HG03342 (cell line): ENCODE data around the gene HERPUD2.
"Not testable (repeated sequence)": the region's sequence is repeated elsewhere in the genome, so short reads cannot be mapped to it uniquely, and the experiment has no call there.

ENCODE experiments used
- ATAC-seq: cut with Tn5 transposase; IDR thresholded peaks from one replicate; pipeline ENCODE4 v1.9.1; 2021; ENCODE audit warnings: mild to moderate bottlenecking, moderate library complexity; ENCODE audit not compliant: unreplicated experiment

HERPUD2 gene

DNA sequence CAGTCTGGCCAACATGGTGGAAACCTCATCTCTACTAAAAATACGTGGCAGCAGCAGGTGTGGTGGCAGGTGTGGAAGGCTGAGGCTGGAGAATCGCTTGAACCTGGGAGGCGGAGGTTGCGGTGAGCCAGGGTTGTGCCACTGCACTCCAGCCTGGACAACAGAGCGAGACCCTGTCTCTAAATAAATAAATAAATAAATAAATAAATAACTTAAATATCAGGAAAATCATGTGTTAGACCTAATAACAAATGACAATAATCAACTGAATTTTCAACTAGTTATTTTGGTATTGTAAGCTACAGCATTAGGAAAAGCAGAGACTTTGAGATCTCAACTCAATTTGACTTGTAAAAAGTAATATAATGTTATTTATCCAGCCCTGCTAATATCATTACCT, 9.2 kb downstream of the HERPUD2 start:
- no peak for ATAC-seq

DNA sequence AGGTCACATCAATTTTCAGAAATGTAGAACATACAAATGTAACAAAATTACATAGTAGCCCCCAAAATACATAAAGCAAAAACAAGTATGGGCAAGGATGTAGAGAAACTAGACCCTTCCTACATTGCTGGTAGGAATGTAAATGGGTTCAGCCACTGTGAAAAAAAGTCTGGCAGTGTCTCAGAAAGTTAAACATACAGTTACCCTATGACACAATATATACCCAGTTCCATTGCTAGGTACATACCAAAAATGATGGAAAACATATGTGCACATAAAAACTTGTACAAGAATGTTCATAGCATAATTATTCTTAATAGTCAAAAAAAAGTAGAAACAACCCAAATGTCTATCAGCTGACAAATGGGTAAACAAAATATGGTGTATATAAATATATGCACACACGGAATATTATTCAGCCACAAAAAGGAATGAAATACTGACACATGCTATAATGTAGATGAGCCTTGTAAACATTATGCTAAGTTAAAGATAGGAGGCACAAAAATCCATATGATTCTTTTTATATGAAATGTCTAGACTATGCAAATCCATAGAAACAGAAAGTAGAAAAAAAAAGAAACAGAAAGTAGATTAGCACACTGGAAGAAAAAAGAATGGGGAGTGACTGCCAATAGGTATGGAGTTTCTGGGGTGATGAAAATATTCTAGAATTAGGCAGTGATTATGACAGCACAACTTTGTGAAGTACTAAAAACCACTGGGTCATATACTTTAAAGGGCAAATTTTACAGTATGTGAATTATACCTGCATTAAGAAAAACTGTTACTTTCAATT, 13.5 kb downstream of the HERPUD2 start:
- ATAC-seq = peak; percentile 74

DNA sequence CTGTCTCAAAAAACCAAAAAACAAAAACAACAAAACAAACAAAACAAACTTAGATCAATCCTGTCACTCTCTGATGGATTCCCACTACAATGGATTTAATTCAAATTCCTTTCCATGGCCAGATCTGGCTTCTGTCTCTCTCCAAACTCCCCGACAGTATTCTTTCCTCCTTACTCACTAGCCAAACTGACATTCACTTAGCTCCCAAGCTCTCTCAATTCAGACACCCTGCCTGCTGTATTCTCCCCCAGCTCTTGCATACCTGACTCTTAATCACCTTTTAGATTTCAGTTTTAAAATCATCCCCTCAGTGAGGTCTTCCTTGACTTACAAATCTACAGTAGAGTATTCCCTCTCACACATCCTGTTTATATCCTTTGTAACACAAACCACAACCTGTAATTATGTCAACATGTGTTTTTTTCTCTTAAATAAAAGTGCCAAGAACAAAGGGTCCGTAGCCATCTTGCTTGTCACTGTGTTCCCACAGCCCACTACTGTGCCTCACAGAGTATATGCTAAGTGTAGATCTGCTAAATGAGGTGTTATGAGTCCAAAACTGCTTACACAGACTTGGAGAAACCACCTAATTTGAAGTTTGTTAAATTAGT, 14.4 kb downstream of the HERPUD2 start:
- ATAC-seq = no peak

DNA sequence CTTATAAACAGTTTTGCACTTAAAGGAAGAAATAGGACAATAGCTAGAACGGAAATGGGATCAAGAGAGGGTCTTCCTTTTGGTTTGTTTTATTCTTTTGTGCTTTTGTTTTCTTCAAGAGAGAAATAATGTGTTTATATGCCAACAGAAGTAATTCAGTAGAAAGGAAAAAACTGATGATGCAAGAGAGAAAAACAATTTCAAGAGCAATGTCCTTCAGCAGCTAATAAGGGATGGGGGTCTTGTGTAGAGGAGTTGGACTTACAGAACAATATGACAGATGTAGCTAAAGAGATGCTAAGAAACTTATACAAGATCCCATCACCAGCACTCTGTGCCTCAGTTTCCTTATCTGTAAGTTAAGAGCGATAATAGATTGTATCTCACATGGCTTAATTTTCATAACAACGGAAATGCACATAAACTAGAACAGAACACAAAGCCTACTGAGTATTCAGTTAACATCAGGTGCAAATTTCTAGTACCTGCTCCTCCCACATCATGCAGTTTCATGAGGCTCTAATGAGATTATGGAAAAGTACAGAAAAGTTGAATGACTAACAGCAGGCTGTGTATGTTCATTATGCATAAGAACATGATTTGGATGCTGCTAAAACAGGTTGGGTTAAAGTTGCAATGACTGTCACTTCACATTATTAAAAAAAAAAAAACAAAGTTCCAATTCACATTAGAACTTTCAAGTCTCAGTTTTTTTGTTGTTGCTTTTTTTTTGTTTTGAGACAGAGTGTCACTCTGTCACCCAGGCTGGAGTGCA, 17.2 kb downstream of the HERPUD2 start:
- no peak for ATAC-seq

DNA sequence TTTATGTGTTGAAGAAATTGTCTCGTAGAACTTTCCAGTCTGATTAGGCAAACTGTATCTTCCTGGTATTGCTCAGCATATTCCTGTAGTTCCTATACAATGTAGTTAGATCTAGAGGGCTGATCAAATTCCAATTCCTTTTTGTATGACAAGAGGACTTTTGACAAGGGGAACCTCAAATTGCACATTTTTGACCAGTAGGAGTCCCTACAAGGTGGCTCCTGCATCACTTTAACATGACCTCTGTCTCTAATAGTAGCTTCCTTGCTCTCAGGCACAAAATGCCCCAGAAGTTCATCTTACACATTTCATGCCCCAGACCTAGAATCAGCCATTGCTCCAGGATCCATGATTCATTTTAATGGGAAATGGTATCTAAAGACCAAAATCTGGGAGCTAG, 18.7 kb downstream of the HERPUD2 start:
- no peak for ATAC-seq

DNA sequence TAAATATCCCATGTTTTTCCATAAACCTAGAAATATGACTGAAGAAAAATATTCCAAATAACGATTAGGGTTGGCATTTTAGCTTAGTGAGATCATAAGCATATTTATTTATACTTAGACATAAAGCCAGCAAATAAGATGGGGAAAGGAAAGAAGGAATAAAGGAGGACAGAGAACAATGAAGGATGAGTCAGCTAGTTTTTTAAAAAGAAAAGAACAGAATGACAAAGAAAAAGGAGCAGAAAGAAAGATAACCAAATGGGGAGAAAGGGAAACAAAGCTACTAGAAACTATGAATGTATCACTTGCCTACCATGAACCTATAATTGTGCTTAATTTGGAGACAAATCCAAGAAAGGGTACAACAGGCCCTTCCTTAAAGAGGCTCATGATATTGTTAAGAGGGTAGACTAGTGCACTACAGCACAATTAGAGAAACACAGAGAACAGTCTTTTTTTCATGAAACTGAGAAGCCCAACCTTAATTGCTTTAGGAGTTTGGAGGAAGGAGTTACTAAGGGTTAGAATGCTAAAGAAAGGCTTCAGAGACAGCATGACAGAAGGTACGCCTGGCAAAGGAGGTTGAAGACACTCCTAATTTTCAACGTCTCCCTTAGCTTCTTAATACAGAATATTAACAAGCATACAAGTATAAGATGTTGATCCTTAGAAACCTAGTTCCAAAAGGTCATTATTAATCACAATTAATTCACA, 23.9 kb downstream of the HERPUD2 start:
- ATAC-seq = no peak

DNA sequence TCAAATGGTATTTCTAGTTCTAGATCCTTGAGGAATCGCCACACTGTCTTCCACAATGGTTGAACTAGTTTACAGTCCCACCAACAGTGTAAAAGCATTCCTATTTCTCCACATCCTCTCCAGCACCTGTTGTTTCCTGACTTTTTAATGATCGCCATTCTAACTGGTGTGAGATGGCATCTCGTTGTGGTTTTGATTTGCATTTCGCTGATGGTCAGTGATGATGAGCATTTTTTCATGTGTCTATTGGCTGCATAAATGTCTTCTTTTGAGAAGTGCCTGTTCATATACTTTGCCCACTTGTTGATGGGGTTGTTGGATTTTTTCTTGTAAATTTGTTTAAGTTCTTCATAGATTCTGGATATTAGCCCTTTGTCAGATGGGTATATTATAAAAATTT, 34.5 kb downstream of the HERPUD2 start:
- ATAC-seq = not testable (repeated sequence)

DNA sequence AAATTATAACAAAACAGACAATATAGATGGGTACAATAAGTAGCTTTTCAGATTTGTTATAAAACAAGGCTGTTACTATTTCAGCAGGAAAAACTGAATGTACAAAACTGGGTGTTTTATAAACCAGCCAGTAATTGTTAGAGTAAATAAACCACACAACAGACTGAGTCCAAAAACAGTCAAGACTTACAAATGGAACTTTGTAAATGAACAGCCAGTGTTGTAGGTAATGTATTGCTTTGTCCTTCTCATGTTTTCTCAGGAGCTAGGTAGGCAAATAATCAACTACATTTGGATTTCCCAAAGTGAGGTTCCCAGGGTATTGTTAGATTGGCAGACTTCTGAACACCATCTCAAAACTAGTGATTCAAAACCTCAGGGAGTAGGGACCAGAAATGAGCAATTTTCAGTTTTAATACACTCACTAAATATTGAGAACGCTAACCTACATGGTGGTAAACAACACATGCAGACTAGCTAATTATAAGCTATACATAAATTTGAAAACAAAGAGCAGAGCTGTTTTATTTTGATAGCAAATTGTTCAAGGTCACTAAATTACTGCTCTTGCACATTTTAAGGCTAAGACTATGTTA, 36.2 kb downstream of the HERPUD2 start:
- ATAC-seq = peak; percentile 44

DNA sequence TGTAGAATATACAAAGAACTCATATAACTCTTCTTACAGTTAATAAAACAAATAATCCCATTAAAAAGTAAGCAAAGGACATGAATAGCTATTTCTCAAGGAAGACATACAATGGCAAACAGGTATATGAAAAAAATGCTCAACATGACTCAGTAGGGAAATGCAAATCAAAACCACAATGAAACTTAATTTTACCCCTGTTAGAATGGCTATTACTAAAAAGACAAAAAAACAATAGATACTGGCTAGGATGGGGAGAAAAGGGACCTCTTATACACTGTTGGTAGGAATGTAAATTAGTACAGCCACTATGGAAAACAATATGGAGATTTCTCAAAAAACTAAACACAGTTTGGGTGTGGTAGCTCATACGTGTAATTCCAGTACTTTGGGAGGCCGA, 37.8 kb downstream of the HERPUD2 start:
- no peak for ATAC-seq

DNA sequence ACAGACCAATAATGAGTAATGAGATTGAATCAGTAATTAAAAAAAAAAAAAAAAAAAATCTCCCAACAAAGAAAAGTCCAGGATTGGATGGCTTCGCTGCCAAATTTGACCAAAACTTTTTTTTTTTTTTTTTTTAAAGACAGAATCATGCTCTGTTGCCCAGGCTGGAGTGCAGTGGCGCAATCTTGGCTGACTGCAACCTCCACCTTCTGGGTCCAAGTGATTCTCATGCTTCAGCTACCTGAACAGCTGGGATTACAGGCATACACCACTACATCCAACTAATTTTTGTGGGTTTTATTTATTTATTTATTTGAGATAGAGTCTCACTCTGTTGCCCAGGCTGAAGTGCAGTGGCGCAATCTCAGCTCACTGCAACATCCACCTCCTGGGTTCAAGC, 40.4 kb downstream of the HERPUD2 start:
- ATAC-seq = not testable (repeated sequence)

DNA sequence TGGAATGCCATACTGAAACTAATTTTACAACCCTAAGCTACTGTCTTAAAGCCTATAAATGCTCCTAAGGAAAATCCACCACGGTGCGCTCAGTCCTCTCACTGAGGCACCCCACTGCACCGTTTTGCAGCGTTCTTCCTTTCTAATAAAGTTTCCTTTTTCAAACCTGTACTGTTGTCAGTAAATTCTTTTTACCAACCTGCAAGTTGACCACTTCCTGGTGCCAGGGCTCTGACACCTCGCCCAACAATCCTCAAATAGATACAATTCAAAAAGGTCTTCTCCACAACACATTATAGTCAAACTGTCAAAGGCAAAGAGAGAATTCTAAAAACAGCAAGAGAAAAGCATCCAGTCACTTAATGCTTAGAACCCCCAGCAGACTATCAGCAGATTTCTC, 42.8 kb downstream of the HERPUD2 start:
- no peak for ATAC-seq

DNA sequence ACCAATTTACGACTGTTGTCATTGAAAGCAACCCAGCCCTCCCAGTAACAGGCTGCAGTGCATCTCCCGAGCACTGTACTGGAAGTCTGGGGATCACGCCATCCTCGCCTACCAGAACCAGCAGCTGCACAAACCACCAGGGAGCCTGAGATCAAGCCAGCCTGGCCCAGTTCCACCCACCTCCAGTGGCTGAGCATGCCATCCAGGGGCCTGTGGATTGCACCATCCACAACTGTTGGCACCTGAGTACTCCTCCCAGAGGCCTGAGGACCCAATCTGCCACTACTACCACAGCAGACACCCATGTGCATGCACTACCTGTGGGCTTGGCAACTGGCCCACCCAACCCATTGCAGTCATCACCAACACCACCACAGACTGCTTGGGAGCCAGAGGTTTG, 44.2 kb downstream of the HERPUD2 start:
- ATAC-seq = no peak

DNA sequence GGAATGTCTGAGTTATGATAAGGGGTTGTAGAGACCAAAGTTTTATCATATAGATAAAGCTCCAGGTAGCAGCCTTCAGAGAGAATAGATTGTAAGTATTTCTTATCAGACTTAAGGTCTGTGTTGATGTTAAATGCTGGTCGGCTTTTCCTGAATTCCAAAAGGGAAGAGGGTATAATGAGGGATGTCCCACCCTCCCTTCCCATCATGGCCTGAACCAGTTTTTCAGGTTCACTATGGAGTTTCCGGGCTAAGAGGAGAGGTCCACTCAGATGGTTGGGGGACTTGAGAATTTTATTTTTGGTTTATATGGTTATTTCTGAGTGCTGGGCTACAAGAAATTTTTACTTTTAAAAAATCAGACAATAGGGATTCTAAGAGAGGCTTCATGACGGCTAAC, 45.2 kb downstream of the HERPUD2 start:
- no peak for ATAC-seq

DNA sequence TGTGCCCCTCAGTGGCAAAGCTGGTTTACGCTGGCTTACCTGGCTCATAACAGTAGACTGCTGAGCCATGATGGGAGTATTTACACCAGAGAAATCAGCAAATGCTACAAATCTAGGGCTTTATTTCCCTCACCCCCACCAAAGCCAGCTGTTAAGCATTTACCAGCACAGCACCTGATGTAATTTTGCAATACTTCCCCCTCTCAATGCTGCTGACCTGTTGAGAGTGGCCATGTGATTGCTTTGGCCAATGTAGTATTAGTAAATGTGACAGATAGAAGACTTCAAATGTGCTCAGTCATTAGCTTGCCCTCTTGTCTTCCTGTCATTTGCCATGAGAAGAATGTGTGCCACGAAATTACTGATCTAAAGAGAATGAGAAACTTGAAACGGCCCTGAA, 46.6 kb downstream of the HERPUD2 start:
- no peak for ATAC-seq

DNA sequence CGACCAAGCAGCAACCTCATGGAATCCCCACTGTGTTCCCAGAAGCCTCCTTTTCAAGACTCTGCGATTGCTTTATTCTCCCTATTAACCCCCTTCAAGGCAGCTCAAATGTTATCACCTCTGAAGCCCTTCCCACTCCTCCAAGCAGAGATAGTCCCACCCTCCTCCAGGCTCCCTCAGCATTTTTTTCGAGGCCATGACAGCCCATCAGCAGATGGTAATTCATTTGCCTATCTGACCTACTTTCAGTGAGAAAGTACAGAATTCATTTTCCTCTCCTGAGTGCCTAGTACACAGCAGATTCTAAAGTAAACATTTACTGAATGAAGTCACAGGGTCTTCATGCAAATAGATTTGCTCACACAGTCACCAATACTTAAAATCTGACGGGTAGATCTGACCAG, 47.8 kb downstream of the HERPUD2 start:
- ATAC-seq = no peak

DNA sequence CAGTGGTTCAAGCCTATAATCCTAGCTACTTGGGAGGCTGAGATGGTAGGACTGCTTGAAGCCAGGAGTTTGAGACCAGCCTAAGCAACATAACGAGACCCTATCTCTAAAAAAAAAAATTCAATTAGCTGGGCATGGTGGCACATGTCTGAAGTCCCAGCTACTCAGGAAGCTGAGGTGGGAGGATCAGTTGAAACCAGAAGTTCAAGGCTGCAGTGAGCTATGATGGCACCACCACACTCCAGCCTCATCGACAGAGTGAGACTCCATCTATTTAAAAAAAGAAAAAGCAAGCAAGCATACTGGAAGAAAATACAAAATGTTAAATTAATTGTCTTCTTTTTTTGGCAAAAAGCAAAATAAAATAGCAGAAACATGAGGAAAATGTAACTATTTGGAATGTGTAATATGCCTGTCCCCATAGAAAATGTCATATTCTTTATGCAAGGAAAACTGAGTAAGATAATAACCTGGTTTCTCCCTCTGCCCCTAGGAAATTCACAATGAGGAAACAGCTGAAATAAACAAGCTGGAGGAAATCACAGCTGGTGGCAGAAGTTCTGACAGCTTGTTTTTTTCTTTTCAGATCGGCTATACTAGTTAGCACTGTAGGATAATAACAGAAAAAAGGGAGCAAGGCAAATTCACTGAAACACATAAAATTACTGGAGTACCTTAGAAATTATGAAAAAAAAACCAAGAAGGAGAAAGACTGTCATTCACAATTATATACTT, 48.5 kb downstream of the HERPUD2 start:
- no peak for ATAC-seq

DNA sequence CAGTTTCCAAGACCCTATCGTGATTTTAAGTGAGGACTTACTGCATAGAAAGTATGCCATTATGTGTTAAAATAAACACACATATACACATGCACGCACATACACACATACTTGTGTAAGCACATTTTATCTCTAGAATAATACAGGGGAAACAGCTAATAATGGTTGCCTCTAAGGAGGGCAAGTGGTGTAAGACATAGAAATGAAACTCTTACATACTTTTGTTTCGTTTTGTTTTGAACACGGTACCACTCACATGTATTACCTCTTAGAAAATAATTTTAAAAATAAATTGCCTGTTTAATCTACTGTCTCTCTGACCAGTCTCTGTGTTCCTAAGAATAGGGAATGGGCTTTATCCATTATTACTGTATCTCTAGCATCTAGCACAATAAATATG, 49.2 kb downstream of the HERPUD2 start:
- no peak for ATAC-seq

DNA sequence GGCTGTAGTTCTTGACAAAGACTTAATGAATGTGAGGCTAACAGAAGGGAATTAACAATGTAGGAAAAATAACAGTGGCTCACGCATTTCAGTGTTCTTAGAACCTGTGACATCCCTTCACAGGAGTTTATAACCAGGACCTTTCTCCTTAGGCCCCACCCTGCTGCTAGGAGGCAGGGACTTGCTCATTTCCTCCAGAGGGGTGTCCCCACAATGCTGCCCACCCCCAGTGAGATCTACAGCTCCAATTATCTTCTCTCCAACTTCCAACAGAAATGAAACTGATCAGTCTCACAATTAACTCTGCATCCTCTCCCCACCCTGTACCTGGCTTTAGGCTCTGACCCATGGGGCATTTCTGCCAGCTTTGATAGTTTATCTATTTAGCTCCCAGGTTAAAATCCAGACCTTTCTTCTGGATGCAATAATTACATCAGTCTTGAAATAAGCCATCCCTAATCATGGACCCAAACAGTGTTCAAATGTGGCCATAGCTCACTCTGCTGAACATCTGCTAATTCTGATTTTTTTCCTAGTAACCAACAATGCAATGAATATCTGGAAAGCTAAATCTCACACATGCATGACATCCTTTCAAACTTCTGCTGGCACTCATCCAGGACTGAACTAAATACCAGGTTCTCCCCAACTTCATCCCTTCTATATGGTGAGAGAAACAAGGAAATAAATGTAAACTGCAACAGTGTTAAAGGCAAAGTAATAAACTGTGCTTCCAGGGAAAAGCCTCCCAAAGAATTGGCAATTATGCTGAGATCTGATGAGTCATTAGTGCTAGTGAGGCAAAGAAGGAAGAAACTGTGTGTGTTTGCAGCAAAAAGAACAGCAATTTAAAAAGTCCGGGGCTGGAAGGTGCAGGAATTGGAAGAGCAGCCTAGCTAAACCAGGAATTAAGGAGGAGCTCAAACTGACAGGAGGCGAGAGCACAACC, 64.6 kb downstream of the HERPUD2 start:
- no peak for ATAC-seq
